UCSD-AML1 (cell line): ENCODE measurements around the gene NBPF4.
"Not testable (repeated sequence)": the region's sequence is repeated elsewhere in the genome, so short reads cannot be mapped to it uniquely, and the experiment has no call there.

ENCODE experiments used
- DNase-seq: peaks from one replicate; lab custom pipeline; 2025; ENCODE audit not compliant: unreplicated experiment; lab: John Stamatoyannopoulos, UW

The NBPF4 gene

DNA sequence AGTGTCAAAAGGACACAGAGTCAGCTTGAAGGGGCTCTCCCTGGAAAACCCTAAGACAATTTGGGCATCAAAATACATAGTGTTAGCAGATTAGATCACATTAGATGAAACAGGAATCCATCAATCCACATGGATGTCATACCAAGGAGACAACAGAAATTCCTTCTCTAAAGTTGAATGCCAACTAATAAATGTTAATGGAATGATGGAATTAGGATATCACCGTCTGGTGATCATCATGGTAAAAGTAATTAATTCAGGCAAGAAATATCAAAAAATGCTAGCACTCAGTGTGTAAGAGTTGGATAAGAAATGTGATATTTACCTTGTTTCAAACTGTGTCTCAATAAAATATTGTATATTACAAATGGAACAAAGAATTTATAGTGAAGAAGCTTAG is 32.9 kb downstream of the NBPF4 start:
- DNase-seq, result no peak

DNA sequence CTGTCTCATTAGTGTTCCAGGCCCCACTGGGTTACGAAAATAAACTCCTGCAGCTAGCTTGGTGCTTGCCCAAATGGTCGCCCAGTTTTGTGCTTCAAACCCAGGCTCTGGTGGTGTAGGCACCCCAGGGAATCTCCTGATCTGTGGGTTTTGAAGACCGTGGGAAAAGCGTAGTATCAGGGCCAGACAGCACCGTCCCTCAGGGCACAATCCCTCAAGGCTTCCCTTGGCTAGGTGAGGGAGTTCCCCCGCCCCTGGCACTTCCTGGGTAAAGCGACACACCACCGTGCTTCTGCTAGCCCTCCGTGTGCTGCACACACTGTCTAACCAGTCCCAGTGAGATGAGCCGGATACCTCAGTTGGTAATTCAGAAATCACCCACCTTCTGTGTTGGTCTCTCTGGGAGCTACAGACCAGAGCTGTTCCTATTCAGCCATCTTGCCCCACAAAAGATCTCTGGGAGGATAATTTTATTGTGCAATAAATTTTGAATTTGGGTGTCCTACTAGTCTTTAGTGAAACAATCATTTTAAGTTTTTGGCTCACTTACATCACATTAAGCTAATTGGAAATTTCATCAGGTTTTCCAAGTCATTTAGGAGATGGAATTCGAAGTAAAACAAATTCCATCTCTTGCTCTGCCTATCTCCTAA is 34.3 kb downstream of the NBPF4 start:
- DNase-seq, result no peak

DNA sequence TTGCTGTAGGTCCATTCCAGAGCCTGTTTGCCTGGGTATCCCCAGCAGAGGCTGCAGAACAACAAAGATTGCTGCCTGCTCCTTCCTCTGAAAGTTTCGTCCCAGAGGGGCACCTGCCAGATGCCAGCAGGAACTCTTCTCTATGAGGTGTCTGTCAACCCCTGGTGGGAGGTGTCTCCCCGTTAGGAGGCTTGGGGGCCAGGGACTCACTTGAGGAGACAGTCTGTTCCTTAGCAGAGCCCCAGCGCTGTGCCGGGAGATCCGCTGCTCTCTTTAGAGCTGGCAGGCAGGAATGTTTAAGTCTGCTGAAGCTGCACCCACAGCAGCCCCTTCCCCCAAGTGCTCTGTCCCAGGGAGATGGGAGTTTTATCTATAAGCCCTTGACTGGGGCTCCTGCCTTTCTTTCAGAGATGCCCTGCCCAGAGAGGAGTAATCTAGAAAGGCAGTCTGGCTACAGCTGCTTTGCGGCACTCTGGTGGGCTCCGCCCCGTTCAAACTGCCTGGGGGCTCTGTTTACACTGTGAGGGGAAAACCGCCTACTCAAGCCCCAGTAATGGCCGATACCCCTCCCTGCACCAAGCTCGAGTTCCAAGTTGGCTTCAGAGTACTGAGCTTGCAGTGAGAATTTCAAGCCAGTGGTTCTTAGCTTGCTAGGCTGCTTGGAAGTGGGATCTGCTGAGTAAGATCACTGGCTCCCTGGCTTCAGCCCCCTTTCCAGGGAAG is 35.0 kb downstream of the NBPF4 start:
- no peak for DNase-seq

DNA sequence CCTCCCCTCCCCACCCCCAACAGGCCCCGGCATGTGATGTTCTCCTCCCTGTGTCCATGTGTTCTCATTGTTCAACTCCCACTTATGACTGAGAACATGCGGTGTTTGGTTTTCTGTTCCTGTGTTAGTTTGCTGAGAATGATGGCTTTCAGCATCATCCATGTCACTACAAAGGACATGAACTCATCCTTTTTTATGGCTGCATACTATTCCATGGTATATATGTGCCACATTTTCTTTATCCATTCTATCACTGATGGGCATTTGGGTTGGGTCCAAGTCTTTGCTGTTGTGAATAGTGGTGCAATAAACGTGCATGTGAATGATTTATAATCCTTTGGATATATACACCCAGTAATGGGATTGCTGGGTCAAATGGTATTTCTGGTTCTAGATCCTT is 40.3 kb downstream of the NBPF4 start:
- not testable (repeated sequence) for DNase-seq

DNA sequence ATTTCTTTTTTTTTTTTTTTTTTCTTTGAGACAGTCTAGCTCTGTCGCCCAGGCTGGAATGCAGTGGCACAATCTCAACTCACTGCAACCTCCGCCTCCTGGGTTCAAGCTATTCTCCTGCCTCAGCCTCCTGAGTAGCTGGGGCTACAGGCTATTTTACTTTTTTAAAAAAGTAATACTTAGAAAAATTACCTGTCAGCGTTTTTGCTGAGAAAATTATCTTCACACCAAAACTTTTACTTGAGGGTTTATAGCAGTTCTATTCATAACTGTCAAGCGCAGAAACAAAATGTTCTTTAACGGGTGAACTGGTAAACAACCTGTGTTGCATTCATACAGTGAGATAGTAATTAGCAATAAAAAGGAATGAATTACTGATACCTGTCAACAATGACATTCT is 42.2 kb downstream of the NBPF4 start:
- no peak for DNase-seq

DNA sequence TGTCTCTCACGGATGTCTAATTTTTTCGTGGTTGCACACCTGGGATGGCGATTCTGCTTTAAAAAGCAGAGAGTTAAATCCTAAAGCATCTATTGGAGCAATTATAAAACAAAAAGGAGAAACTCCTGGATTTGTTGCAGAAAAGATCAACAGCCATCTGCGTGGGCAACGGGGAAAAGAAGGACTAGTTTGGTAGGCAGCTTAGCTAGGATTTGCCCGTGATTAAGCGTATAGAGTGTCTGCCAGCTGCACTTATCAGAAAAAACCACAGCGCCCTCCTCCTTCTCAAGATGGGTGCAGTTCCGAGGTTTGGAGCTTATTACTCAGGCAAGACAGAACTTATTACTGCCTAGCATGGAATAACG is 43.2 kb downstream of the NBPF4 start:
- peak; percentile 41 for DNase-seq

DNA sequence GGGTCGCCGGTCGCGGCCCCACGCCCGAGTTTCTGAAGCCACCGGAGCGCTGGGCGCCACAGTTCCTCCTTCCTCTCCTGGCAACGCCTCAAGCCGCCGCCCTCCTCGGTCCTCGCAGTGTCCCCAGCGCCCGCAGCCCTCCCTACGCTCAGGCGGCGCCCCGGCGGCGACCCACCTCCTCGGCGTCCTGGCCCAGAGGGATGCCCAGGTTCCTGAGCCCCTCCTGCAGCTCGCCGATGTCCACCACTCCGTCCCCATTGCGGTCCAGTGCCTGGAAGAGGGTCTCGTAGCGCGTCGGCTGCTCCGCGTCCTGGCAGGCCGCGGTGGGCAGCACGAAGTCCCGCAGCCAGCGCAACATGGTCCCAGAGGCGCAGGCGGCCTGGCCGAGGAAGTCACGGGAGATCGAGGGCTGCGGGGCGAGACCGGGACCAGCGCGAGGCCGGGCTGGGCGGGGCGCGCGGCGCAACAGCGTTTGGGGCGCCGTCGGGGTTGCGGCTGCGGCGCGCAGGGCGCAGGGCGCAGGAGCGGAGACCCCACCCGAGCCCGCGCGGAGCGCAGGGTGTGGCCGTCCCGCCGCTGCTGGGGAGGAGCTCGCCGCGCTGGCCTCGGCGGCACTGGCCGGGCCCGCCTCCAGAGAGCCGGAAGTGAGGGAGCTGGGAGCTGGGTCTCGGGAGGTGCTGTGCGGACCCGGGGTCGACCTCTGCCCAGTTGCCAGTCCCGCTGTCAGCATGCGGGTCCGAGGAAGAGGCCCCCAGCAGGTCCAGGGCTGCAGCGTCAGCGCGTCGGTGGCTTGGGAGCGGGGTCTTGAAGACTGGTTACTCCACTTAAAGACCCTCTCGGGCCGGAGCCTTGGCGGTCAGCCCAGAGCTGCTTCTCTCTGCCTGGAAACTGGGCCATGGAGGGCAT is 43.8 kb downstream of the NBPF4 start, which contains the start of gene SLC25A24:
Gene SLC25A24 (minus strand): TSS at position 563 of the 906 bp plus-strand sequence. CDS start 205 bp downstream, at position 358.
- peak; percentile 85 for DNase-seq

DNA sequence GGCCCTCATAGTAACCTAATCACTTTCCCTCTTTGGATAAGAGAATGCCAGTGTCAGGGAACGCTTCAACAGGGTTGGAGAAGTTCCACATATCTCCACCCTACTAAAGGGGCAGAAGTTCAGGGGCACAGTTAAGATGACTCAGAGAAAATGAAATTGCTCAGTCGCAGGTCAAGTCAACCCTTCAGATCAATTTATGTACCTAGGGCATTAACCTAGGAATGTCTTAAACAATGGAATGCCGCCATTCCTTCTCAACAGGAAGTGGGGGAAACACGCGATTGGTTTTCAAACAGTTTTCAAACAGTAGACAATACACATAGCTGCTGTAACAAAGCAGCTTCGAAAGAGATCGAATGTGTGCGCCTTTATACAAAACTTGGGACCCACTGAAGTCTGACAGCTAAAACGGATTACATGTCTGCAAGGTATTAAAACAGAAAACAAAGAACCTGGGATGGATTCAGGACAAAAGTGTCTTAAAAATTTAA is 44.6 kb downstream of the NBPF4 start:
- DNase-seq, result no peak

DNA sequence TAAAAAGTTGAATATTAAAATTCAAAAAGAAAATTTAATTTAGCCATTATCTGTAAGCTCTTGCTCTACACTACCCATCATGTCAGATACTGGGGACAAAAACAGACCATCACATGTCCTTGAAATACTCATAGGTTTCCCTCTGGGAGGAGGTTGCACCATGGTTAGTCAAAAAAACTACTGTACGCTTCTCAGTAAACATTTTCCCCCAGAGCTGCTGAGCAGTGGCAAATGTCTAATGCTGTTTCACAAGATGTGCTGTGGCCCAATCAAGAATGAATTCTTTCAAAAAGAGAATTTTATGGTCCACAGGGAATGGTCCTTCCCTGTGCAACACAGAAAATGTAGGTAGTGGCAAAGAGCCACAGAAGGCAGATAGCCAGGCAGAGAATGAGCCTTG is 49.8 kb downstream of the NBPF4 start:
- DNase-seq, result no peak

DNA sequence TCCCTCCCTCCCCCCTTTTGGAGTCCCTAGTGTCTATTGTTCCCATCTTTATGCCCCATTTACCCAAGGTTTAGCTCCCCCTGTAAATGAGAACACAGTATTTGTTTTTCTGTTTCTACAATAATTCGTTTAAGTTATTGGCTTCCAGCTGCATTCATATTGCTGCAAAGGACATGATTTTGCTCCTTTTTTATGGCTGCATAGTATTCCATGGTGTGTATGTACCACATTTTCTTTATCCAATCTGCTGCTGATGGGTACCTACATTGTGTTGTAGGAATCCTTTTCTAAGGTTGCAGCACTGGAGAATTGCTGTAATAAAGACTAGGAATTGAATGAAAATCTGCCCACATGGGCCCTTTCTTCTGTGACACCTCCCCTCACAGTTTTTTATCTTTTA is 50.5 kb downstream of the NBPF4 start:
- no peak for DNase-seq

DNA sequence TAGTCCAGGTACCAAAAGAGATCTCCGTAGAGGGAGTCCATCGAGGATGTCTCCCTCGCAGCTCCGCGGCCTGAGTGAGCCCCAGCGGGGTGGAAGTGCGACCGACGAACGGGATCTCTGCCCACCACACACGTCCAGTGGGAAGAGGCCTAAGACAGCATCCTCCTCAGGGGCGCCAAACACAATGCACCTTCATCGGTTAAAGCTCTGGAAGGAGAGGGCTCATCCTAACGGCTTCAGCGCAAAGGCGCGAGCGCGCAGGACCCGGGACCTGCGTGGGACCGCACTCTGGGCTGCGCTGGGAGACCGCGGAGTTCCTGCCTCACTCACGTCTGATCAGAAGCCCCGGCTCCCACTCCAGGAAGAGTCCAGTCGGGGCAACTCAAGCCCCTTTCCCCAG is 51.3 kb downstream of the NBPF4 start:
- no peak for DNase-seq

DNA sequence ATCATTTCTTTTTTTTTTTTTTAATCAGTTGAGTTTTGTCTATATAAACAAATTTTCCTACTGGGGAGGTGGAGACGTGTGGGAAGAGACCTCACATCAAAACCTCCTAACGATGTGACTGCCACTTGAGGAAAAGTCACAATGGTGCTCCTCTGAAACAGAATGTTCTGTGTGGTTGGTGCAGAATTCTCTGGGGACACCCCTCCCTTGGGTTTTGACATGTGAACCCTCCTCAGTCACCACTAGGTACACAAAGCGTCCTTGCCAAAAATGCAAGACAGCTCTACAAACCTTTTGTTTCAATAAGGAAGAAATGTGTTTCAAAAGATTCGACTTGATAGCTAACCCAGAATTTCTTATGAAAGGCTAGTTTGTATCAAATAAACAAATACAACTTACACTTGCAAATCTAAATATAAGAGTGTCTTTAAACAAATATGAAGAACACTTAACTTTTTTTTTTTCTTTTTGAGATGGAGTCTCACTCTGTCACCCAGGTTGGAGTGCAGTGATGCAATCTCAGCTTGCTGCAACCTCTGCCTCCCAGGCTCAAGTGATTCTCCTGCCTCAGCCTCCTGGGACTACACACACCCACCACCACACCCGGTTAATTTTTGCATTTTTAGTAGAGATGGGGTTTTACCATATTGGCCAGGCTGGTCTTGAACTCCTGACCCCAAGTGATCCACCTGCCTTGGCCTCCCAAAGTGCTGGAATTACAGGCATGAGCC is 53.0 kb downstream of the NBPF4 start:
- no peak for DNase-seq

DNA sequence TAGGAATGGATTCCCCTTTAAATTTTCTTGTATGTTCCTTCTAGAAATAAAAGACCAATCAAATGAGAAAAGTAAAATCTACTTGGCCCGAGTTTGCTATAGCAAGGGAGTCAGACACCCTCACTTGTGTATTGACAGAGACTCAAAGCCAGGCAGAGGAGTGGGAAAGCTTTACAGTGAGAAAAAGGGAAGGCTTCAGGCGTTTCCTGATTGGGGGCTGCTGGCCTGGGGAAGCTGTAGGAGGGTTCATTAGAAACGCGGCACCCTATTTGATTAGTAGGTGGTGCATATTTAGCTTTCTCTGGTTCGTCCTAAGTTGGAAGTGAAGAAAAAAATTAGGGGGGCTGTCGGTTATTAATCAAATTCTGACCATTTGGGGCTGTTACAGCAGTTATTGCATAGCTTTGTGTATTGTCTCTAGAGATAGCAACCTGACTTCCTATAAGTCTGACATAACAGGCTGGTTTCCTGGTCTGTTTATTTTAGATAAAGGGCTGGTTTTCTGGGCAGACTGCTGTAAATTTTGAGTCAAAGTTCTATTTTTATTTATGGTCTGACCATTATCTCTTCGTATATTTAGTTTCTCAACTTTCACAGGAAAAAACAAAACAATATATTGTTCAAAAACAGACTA is 53.8 kb downstream of the NBPF4 start:
- no peak for DNase-seq

DNA sequence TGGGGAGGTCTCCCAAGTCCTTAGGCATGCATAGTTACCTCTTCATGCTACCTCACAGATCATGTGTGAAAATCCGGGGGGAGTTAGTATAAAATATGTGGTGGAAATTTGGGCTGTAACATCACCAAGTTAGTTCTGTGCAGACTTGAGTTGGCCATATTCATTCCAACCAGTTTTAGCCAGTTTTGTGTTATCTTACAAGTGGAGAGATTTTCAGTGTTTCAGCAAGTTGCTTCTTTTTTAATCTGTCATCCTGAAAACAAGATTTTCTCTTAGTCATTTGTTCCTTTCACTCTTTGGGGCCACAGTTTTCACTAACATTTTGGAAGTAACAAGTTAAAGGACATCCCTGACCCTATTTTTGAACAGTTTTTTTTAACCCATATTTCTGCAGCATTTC is 55.1 kb downstream of the NBPF4 start:
- no peak for DNase-seq

DNA sequence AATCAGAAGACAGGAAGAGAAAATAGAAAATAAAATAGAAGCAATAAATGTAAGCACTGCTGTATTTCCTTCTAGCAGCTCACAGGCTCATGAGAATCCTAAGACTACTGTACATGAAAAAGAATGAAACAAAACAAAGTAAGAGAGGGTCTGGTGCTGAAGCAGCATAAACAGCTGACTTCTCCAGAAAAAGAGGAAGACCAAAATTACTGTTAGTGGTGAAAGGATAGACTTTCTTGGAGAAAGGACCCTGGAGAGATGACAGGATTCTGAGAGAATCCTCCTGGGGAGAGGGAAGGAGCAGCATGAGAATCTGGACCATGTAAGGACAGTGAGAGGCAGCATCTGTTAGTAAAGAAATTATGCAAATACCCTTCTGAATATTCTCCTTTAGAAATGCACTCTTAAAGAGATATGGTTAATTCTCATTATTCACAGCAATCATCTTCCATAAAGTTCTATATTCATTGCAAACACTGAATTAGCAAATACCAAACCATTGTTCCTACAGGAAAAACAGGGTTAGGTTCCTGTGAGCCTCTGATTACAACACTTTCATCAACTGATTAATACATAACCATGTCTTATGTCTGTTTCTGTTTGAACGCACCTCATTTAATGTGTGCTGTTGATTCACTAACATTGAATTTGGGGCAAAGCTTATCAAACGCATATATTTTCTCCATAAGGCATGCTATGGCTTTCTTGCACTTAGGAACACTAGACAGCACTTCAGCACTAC is 60.7 kb downstream of the NBPF4 start:
- no peak for DNase-seq

DNA sequence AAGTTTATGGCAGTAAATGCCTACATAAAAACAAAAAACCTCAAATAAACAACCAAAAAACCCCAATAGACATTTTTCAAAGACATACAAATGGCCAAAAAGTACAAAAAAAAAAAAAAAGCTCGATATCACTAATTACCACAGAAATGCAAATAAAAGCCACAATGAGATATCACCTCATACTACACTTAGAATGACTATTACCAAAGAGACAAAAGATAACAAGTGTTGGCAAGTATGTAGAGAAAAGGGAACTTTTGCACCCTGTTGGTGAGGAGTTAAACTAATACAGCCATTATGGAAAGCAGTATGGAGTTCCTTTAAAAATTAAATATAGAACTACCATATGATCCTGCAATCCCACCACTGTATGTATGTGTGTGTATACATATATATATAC is 64.9 kb downstream of the NBPF4 start:
- DNase-seq, result no peak
